Measurements from ENCODE around the gene AKIP1.

DNA sequence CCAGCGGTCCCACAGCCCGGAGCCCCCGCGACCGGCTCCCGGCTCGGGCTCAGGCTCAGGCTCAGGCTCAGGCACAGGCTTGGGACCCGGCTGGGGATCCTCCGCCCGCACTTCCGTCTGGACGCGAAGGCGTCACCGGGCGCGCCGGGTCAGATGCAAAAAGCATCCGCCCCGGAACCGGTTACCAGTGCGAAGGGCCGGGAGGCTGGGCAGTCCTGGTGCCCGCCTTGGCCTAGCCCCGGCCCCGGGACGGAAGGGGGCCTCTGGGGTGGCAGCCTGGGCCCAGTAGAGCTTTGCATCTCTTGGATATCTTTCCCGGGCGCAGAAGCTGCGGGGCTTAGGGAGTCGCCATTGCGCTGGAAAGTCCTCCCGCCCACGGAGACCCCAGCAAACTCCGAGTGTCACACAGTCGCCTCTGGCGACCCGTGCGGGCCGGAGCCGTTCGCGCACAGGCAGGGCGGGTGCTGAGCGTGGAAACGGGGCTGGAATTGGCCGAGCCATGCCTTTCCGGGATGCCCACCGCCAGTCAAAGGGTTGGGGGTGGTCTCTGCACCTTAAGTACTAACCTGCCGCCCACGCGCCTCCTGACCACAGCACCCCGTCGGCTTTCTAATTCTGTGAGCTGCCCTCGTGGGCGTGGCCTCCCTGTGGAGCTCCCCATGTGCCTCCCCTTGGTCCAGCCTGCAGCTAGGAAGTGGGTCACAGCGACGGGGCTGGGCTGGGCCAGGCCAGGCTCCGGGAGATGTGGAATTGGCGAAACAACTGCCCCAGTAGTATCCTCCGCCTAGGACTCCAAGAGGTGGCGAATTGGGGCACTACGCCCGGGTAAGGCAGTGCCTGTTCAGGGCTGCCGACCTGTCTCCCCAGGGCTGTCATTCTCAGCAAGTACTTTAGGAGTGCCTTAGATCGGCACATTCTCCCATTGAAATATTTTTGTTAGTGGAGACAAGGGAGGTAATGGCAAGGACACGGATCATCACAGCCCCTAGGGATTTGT lies 53.6 kb downstream of the AKIP1 start, which contains the start of gene TMEM9B:
- peak in 1 of 2 donors; percentile 57 for TF ChIP-seq POLR2A (IDR thresholded peaks at IDR 0.05)
- TF ChIP-seq, protein P1, sequence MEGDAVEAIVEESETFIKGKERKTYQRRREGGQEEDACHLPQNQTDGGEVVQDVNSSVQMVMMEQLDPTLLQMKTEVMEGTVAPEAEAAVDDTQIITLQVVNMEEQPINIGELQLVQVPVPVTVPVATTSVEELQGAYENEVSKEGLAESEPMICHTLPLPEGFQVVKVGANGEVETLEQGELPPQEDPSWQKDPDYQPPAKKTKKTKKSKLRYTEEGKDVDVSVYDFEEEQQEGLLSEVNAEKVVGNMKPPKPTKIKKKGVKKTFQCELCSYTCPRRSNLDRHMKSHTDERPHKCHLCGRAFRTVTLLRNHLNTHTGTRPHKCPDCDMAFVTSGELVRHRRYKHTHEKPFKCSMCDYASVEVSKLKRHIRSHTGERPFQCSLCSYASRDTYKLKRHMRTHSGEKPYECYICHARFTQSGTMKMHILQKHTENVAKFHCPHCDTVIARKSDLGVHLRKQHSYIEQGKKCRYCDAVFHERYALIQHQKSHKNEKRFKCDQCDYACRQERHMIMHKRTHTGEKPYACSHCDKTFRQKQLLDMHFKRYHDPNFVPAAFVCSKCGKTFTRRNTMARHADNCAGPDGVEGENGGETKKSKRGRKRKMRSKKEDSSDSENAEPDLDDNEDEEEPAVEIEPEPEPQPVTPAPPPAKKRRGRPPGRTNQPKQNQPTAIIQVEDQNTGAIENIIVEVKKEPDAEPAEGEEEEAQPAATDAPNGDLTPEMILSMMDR (IDR thresholded peaks at IDR 0.05): no peak
